DND-41 (cell line): Measurements from ENCODE around the gene CPA2.

ENCODE experiments used
- EZH2 ChIP-seq: IDR thresholded peaks from 3 replicates; pipeline ENCODE4 v1.6.1; 2012; ENCODE audit warnings: borderline replicate concordance, low read depth, mild to moderate bottlenecking, moderate library complexity, low read length, inconsistent platforms; ENCODE audit not compliant: severe bottlenecking
- TF ChIP-seq, protein P1 (sequence below): IDR thresholded peaks from 2 replicates; pipeline ENCODE4 v1.5.1; 2012; ENCODE audit warnings: borderline replicate concordance, low read length, moderate library complexity, mild to moderate bottlenecking; ENCODE audit not compliant: poor library complexity, severe bottlenecking; ENCODE audit errors: extremely low read depth

DNA sequence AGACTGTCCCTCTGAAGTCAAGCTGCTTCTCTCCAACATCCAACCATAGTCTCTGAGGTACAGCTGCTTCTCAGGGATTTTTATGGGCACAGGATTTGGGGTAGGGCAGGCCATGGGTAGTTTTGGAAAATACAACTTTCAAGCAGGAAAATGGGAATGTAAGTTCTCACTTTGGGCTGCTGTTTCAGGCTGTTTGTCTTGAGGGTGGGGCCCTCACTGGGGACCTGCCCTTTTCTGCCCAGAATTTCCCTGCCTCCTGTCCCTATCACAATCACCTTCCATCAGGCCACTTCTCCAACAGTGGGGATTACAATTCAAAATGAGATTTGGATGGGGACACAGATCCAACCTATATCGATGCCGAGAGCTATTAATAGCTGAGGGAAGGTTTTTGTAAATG lies 34.5 kb upstream of the CPA2 start:
- TF ChIP-seq, protein P1, sequence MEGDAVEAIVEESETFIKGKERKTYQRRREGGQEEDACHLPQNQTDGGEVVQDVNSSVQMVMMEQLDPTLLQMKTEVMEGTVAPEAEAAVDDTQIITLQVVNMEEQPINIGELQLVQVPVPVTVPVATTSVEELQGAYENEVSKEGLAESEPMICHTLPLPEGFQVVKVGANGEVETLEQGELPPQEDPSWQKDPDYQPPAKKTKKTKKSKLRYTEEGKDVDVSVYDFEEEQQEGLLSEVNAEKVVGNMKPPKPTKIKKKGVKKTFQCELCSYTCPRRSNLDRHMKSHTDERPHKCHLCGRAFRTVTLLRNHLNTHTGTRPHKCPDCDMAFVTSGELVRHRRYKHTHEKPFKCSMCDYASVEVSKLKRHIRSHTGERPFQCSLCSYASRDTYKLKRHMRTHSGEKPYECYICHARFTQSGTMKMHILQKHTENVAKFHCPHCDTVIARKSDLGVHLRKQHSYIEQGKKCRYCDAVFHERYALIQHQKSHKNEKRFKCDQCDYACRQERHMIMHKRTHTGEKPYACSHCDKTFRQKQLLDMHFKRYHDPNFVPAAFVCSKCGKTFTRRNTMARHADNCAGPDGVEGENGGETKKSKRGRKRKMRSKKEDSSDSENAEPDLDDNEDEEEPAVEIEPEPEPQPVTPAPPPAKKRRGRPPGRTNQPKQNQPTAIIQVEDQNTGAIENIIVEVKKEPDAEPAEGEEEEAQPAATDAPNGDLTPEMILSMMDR, result no peak
- no peak for TF ChIP-seq EZH2
